ENCODE measurements around the gene GABRB3. TPM values are rescaled to one million over a fixed set of nuclear protein-coding genes. Genes with fewer than 3 reads are reported as not detected.

The GABRB3 gene
- total RNA-seq, 2 experiments from 2014 or later = 0.16 TPM; not detected in 1

DNA sequence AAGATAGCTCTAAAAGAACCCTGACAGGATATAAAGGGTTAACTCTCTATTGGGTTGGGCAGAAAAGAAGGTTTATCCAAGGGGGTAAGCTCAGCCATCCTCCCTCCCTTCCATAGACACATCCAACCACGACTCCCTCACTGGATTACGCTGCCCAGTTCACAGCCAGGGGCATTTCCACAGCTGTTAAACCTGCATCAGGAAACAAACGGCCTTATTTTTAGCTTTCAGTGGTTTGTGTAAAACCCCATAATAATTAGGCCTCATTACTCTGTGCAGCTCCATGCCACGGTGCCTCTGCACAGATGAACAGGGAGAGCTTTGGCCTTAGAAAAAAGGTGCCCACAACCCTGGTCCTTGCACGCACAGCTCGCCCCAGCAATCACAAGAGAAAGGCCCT, 110.6 kb downstream of the GABRB3 start:
- Mint-ChIP-seq H3K27me3 (no peaks in the 10 kb centered on the region), H3K4me1 (ENCODE audit: low read depth) (no peaks in the 10 kb centered on the region), H3K36me3 (ENCODE audit: low read depth) (no peaks in the 10 kb centered on the region), H3K27ac (no peak overlapping the region), H3K9me3 (peaks cover 2% of the 10 kb centered on the region), H3K4me3 (no peak overlapping the region)
- intact Hi-C loops (cut with micrococcal nuclease) = no loop called here
- DNase-seq (no peak), ATAC-seq (no peak)
- ChIA-PET CTCF (no interaction called here), POLR2A (no interaction called here)
- TF ChIP-seq, protein P1, sequence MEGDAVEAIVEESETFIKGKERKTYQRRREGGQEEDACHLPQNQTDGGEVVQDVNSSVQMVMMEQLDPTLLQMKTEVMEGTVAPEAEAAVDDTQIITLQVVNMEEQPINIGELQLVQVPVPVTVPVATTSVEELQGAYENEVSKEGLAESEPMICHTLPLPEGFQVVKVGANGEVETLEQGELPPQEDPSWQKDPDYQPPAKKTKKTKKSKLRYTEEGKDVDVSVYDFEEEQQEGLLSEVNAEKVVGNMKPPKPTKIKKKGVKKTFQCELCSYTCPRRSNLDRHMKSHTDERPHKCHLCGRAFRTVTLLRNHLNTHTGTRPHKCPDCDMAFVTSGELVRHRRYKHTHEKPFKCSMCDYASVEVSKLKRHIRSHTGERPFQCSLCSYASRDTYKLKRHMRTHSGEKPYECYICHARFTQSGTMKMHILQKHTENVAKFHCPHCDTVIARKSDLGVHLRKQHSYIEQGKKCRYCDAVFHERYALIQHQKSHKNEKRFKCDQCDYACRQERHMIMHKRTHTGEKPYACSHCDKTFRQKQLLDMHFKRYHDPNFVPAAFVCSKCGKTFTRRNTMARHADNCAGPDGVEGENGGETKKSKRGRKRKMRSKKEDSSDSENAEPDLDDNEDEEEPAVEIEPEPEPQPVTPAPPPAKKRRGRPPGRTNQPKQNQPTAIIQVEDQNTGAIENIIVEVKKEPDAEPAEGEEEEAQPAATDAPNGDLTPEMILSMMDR (IDR thresholded peaks at IDR 0.05) = no peak

DNA sequence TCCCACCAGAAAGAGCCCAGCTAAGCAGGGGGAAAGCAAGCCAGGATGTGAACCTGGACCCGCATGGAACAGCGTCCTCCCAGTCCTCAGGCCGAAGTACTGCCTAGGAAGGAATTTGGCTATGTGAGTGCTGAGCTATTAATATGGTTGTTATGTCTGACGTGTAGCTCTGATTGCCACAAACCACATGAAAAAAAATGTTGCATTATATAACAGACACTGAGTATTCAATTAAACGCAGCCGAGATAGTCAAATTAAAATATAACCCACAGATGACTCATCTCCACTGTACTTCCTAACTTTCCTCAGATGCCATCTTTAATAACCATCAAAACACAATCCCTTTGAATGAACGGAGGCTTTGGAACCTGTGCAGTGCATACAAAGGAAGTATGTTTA, 111.1 kb downstream of the GABRB3 start:
- intact Hi-C loops (cut with micrococcal nuclease) = no loop called here
- DNase-seq = no peak
- no peak for ATAC-seq
- H3K9me3 Mint-ChIP-seq = peaks cover 2% of the 10 kb centered on the region
- H3K27ac Mint-ChIP-seq = no peak overlapping the region
- TF ChIP-seq, protein P1 (IDR thresholded peaks at IDR 0.05) = no peak
- no peak overlapping the region for H3K4me3 Mint-ChIP-seq
- CTCF ChIA-PET = no interaction called here
- no peaks in the 10 kb centered on the region for H3K36me3 Mint-ChIP-seq (ENCODE audit: low read depth)
- H3K4me1 Mint-ChIP-seq (ENCODE audit: low read depth) = no peaks in the 10 kb centered on the region
- no peaks in the 10 kb centered on the region for H3K27me3 Mint-ChIP-seq
- POLR2A ChIA-PET = no interaction called here

DNA sequence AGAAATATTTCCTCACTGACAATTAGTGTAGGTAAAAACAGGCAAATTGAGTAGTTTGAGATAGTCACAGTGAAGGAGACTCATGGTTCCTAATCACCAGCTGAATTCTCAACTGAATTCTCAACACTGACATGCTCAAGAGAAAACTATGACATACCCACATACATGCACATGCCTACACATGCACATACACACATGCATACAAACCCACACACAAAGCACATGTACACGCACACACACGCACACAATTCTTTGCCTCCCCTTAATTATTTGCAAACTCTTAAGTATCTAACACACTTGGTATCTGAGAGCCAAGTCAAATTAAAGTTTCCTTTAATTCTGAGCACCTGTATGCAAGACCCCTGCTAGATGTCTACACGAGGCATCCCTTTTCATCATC, 111.8 kb downstream of the GABRB3 start:
- Mint-ChIP-seq H3K27me3 (no peaks in the 10 kb centered on the region), H3K4me3 (no peak overlapping the region), H3K27ac (no peak overlapping the region), H3K36me3 (ENCODE audit: low read depth) (no peaks in the 10 kb centered on the region), H3K9me3 (peaks cover 2% of the 10 kb centered on the region), H3K4me1 (ENCODE audit: low read depth) (no peaks in the 10 kb centered on the region)
- DNase-seq = no peak
- intact Hi-C loops (cut with micrococcal nuclease) = no loop called here
- POLR2A ChIA-PET = no interaction called here
- no peak for ATAC-seq
- TF ChIP-seq, protein P1 (IDR thresholded peaks at IDR 0.05) = no peak
- CTCF ChIA-PET = no interaction called here

- no peak for DNase-seq
- intact Hi-C loops (cut with micrococcal nuclease) = no loop called here
- no peak for ATAC-seq
- Mint-ChIP-seq H3K4me3 (no peak overlapping the region), H3K4me1 (ENCODE audit: low read depth) (no peaks in the 10 kb centered on the region), H3K27ac (no peak overlapping the region), H3K27me3 (no peaks in the 10 kb centered on the region), H3K36me3 (ENCODE audit: low read depth) (no peaks in the 10 kb centered on the region), H3K9me3 (peaks cover 6% of the 10 kb centered on the region)
- TF ChIP-seq, protein P1 (IDR thresholded peaks at IDR 0.05) = no peak
- ChIA-PET CTCF (no interaction called here), POLR2A (no interaction called here)
Observed at GRCh38 chr15:26660241-26660640, 112.6 kb downstream of the GABRB3 start.

DNA sequence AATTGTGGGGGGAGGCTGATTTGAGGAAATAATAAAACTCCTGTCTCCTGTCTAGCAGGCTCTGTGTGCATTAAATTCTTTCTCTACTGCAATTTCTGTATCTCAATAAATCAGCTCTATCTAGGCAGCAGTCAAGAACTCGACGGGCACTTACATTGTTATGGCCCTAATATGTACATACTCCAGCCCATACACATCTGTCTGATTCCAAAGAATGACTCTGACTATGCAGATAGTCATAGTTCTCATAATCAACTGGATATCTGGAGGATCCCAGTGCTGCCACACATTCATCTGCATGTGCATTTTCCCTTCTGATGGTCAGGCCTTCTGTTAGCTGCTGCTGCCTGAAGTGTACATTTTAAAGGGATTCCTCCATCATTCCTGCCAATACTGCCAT, 114.6 kb downstream of the GABRB3 start:
- no peaks in the 10 kb centered on the region for H3K27me3 Mint-ChIP-seq
- TF ChIP-seq, protein P1 (IDR thresholded peaks at IDR 0.05) = no peak
- POLR2A ChIA-PET = no interaction called here
- H3K4me1 Mint-ChIP-seq (ENCODE audit: low read depth) = no peaks in the 10 kb centered on the region
- intact Hi-C loops (cut with micrococcal nuclease) = no loop called here
- no peak for DNase-seq
- CTCF ChIA-PET = no interaction called here
- ATAC-seq = no peak
- no peak overlapping the region for H3K4me3 Mint-ChIP-seq
- peaks cover 8% of the 10 kb centered on the region for H3K9me3 Mint-ChIP-seq
- no peak overlapping the region for H3K27ac Mint-ChIP-seq
- no peaks in the 10 kb centered on the region for H3K36me3 Mint-ChIP-seq (ENCODE audit: low read depth)

All from activated CD8-positive, alpha-beta T cell treated with anti-CD3 and anti-CD28 coated beads for 36 hours (primary cell).